Measurements from ENCODE around the gene KAZN. TPM values are rescaled to one million over a fixed set of nuclear protein-coding genes. Genes with fewer than 3 reads are reported as not detected.

KAZN gene
- total and polyA plus RNA-seq, 2 of the 8 experiments (the other 6 are each of a cell fraction or from before 2014, with no cell fraction given), result 3.7 to 11.8 TPM

GRCh38 chr1:15062479-15063099, 464.1 kb downstream of the KAZN start (continued):
- TF ChIP-seq, protein P1, sequence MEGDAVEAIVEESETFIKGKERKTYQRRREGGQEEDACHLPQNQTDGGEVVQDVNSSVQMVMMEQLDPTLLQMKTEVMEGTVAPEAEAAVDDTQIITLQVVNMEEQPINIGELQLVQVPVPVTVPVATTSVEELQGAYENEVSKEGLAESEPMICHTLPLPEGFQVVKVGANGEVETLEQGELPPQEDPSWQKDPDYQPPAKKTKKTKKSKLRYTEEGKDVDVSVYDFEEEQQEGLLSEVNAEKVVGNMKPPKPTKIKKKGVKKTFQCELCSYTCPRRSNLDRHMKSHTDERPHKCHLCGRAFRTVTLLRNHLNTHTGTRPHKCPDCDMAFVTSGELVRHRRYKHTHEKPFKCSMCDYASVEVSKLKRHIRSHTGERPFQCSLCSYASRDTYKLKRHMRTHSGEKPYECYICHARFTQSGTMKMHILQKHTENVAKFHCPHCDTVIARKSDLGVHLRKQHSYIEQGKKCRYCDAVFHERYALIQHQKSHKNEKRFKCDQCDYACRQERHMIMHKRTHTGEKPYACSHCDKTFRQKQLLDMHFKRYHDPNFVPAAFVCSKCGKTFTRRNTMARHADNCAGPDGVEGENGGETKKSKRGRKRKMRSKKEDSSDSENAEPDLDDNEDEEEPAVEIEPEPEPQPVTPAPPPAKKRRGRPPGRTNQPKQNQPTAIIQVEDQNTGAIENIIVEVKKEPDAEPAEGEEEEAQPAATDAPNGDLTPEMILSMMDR (IDR thresholded peaks at IDR 0.05; ENCODE audit: control extremely low read depth in 1 of 3, insufficient read depth in 1 of 3, low read depth in 1 of 3, low read length in 3 of 3), result peak in 2 of 3 experiments; percentile 60 to 75; a peak in 3 of 4 replicates
